MG63 (cell line): ENCODE data around the gene FAN1. TPM values are rescaled to one million over a fixed set of nuclear protein-coding genes. Genes with fewer than 3 reads are reported as not detected.
A peak's percentile ranks its signal among the peaks of the same experiment; 100 is the strongest.
"Not testable (repeated sequence)": the region's sequence is repeated elsewhere in the genome, so short reads cannot be mapped to it uniquely, and the experiment has no call there.

Experiments
- DNase-seq: peaks from one replicate; pipeline ENCODE4 v3.0.0-alpha.2; 2020
- H3K27me3 ChIP-seq: fragments of 250-450 bp; sonication (Bioruptor Pico); 2 replicates; pipeline ENCODE4 v1.5.1; 2020; ENCODE audit warnings: mild to moderate bottlenecking, moderate library complexity
- H3K36me3 ChIP-seq: fragments of 250-450 bp; sonication (Bioruptor Pico); 2 replicates; pipeline ENCODE4 v1.5.1; 2020; ENCODE audit warnings: mild to moderate bottlenecking, moderate library complexity
- H3K4me3 ChIP-seq: fragments of 250-450 bp; sonication (Bioruptor Pico); 2 replicates; pipeline ENCODE4 v1.5.1; 2020; ENCODE audit warnings: mild to moderate bottlenecking, moderate library complexity
- H3K9me3 ChIP-seq: fragments of 250-450 bp; sonication (Bioruptor Pico); 2 replicates; pipeline ENCODE4 v1.5.1; 2020; ENCODE audit warnings: mild to moderate bottlenecking, moderate library complexity
- total RNA-seq: library from RNA; depleted of rRNA; stranded (reverse); fragments of >200 nt; shearing (Covaris generic); gene quantifications from 2 replicates; pipeline ENCODE4 v1.2.3, GENCODE V29; 2014; ENCODE audit warnings: low replicate concordance; rRNA removed

The FAN1 gene
- total RNA-seq: 2.8 and 5.7 TPM in 2 replicates

DNA sequence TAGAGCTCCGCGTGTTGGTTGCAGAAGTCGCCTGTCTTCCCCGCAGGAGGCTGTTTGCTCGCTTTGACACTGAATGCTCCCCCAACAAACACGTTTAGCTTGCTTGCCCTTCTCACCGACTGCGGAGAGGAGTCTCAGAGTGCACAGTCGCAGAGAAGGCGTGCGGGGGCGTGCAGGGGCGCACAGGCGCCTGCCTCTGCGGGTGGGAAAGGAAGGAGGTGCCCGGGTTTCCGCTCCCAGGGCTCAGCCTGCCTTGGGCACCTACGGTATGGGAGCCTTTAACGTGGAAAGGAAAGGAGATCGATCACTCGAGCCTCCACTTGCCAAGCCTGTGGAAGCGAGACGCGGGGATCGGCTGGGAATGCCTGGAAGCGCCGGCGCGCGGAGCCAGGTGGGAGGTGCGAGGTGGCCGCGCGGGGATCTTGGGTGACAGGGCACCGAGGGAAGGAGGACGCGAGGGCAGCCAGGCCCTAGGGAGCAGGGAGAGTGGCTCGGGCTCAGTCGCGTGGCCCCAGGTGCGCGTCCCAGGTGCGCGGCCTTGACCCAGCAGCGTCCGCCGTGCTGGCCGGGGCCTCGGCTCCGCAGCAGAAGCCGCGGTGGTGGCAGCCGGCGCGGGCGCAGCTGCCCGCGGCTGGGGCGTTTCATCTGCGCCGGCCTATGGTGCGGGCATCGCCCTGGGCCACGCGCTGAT is at the start of gene FAN1:
FAN1 (plus strand) TSS at position 419 of the 691 bp plus-strand sequence. CDS start 749 bp downstream, outside the sequence.
- Histone ChIP-seq H3K9me3 (no peaks in the 10 kb centered on the region), H3K27me3 (no peaks in the 10 kb centered on the region), H3K36me3 (peaks cover 15% of the 10 kb centered on the region), H3K4me3 (peak within 1 kb of the TSS; percentile 58)
- DNase-seq: peak; percentile 76

DNA sequence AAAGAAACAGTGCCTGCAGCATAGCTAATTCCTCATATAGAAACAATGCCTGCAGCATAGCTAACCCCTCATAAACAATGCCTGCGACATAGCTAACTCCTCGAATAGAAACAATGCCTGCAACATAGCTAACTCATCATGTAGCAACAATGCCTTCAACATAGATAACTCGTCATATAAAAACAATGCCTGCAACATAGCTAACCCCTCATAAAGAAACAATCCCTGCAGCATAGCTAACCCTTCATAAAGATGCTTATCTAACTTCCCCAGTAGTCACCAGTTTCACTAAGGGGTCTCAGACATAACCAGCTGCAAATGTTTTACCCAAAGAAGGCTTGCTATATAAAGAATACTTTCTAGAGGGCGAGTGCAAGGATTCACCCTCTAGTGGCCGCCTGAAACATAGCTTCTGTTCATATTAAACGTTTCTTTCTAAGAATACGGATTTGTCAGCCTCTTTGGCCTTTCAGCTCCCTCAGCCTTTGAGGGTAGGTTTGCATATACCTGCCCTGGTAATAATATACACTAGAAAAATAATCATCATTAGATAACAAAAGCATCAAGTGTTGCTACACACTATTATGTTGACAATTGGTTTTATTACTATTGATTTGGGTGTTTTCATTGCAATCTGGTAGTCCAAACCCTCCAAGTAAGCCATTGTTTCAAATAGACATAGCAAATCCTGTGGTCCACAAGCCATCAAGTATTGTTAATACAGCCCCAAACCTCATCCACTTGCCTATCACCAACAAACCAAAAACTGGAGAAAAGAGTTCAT is 44.4 kb upstream of the FAN1 start:
- Histone ChIP-seq H3K9me3 (no peaks in the 10 kb centered on the region), H3K4me3 (no peak overlapping the region), H3K27me3 (no peaks in the 10 kb centered on the region), H3K36me3 (peaks cover 6% of the 10 kb centered on the region)
- no peak for DNase-seq

DNA sequence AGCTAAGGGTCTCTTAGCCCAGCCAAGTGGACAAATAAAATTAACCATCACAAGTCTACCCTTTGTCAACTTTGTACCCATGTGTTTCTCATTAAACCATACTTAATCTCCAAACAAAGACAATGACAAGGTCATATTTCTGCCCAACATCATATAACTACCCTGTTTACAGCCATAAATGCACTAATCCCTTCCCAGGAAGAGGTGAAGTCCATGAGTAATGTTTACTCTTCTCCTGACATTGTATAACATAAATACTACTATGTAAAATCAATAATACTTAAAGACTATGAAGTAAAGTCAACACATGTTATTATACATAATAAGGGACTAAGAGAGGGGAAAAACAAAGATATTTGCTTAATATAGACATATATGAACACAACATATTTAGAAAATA is 38.5 kb upstream of the FAN1 start:
- H3K9me3 ChIP-seq: no peaks in the 10 kb centered on the region
- no peaks in the 10 kb centered on the region for H3K27me3 ChIP-seq
- no peak for DNase-seq
- no peaks in the 10 kb centered on the region; the same call in none of the 2 replicates for H3K36me3 ChIP-seq
- H3K4me3 ChIP-seq: no peak overlapping the region

DNA sequence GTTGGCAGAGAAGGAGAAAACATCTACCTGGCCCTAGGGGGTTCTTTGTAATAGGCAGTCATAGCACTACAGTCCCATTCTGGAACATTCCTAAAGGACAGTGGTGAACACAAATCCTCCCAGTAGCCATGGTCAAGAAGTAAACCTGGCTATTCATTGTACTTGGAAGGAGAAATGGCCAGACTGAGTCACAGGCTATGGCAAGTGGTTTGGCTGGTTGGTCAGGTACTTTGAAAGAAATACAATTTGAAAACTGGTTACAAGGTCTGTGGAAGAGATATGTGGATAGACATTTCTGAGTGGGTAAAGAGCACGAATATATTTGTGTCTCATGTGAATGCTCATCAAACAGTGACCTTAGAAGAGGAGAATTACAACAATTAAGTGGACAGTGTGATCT is 33.0 kb upstream of the FAN1 start:
- no peaks in the 10 kb centered on the region for H3K27me3 ChIP-seq
- H3K9me3 ChIP-seq: no peaks in the 10 kb centered on the region
- DNase-seq: no peak
- H3K36me3 ChIP-seq: peaks cover 10% of the 10 kb centered on the region
- H3K4me3 ChIP-seq: no peak overlapping the region

DNA sequence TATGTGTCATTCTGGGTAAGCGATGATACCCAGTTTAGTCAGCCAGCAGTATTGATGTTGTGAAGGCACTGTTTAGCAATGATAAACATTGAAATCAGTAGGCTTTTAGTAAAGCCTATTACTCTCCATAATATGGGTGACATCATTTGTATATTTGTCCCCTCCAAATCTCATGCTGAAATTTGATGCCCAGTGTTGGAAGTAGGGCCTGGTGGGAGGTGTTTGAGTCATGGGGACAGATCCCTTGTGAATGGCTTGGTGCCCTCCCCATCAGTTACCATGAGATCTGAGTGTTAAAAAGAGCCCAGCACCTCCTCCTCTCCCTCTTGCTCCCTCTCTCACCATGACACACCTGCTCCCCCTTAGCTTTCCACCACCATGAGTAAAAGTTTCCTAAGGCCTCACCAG is 31.4 kb upstream of the FAN1 start:
- Histone ChIP-seq H3K36me3 (peaks cover 20% of the 10 kb centered on the region), H3K4me3 (no peak overlapping the region), H3K9me3 (no peaks in the 10 kb centered on the region), H3K27me3 (no peaks in the 10 kb centered on the region)
- DNase-seq: peak; percentile 83

DNA sequence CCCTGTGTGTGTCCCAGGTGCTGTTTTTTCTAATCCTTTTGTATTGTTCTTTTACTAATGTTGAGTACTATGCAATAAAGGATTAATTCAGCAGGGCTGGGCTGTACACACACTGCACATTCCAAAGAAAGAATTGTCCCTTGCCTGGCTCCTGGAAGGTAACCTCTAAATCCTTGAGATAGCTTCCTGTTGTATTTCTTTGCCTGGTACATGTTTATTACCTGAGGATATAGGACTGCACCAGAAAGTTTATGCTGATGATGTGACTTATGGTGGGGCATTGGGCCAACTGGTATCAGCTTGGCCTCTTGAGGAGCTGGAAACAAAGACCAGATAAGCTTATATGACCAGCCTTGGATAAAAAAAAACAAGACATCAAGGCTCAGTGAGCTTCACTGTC is 26.6 kb upstream of the FAN1 start:
- Histone ChIP-seq H3K36me3 (peaks cover 29% of the 10 kb centered on the region), H3K27me3 (no peaks in the 10 kb centered on the region), H3K4me3 (no peak overlapping the region), H3K9me3 (no peaks in the 10 kb centered on the region)
- DNase-seq: no peak

DNA sequence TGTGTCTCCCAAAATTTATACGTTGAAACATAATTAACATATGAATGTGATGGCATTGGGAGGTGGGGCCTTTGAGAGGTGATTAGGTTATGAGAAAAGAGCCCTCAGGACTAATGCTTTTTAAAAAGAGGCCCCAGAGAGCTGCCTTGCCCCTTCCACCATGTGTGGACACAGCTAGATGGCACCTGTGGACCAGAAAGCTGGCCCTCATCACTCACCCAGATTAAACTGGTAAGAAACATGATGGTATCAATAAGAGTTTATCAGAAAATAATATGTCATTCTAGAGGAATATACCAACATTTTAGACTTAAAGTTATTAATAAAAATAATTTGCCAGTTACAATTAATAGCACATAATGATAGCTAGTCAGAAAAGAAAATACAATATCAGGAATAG is 25.2 kb upstream of the FAN1 start:
- Histone ChIP-seq H3K36me3 (peaks cover 29% of the 10 kb centered on the region), H3K4me3 (no peak overlapping the region), H3K9me3 (no peaks in the 10 kb centered on the region), H3K27me3 (no peaks in the 10 kb centered on the region)
- no peak for DNase-seq

DNA sequence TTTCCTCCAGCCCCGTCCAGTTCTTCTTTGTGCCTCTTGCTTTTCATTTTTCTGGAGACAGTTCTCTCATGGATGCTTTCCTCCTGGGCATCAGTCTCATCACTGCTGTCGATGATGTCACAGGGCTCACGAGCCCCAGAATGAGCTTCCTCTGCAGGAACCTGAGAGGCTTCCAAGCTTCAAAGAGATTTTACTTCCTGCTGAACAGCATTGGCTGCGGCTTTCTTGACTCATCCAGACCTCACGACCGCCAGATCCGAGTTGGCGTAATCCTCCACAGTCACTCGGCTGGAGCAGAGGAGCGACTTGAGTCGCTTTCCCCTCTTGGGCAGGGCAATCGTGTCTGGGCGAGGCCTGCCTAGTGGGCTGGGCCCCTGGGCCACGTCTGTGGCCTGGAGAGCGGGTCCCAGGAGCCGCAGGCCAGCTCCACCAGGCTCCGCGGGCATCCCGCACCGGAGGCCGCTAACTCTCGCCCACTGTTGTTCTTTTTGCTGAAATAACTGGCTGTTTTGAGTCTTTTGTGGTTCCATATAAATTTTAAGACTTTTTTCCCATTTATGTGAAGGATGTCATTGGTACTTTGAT is 20.8 kb upstream of the FAN1 start:
- Histone ChIP-seq H3K36me3 (peaks cover 15% of the 10 kb centered on the region), H3K4me3 (no peak overlapping the region), H3K9me3 (no peaks in the 10 kb centered on the region), H3K27me3 (no peaks in the 10 kb centered on the region)
- peak; percentile 64 for DNase-seq

DNA sequence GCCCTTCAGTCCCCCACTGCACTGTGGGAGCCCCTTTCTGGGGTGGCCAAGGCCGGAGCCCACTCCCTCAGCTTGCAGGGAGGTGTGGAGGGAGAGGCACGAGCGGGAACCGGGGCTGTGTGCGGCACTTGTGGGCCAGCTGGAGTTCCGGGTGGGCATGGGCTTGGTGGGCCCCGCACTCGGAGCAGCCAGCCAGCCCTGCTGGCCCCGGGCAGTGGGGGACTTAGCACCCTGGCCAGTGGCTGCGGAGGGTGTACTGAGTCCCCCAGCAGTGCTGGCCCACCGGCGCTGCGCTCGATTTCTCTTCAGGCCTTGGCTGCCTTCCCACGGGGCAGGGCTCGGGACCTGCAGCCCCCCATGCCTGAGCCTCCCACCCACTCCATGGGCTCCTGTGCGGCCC is 20.0 kb upstream of the FAN1 start:
- DNase-seq, H3K9me3 ChIP-seq, H3K4me3 ChIP-seq, H3K27me3 ChIP-seq: not testable (repeated sequence)
- peaks cover 15% of the 10 kb centered on the region for H3K36me3 ChIP-seq

DNA sequence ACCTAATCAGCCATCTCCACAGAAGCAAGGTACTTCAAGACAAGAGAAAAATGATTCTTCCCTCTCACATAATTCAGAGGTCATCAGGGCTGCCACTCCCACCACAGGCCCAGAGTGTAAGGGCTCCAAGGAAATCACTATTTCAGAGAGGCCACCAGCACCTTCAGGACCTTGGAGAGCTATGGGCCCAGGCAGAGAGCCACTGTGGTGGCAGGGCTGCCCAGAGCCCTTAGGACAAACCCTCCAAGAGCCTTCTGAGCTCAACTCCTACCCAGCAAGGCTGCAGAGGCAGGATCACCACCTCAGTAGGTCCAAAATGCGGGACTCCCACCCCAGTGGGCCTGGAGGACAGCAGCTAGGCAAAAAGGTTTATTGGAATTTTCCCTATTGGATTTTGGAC is 17.9 kb upstream of the FAN1 start:
- DNase-seq: peak; percentile 15
- H3K9me3 ChIP-seq: no peaks in the 10 kb centered on the region
- no peaks in the 10 kb centered on the region for H3K27me3 ChIP-seq

DNA sequence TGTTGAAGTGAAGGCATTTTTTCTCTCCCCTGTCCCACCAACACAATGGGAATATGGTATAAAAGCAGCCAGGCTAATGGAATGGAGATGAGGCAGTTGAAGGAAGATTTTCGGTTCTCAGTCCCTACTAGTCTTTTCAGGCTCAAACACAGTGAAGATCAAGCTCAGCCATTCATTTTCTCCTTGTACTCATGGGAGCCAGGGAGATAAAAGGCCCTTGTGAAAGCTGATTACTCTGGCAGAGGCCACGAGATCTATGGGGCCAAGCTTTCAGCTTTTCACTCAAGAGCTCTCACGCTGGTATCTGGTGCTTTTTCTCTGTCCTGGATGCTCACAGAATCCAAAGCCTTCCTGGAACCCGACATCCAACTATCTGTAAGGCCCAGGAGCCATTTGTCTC is 14.5 kb upstream of the FAN1 start:
- no peak for DNase-seq
- Histone ChIP-seq H3K27me3 (no peaks in the 10 kb centered on the region), H3K36me3 (peaks cover 5% of the 10 kb centered on the region), H3K9me3 (no peaks in the 10 kb centered on the region), H3K4me3 (no peak overlapping the region)

More for the DNA sequence above, 17.9 kb upstream of the FAN1 start:
- Histone ChIP-seq H3K36me3 (peaks cover 4% of the 10 kb centered on the region), H3K4me3 (no peak overlapping the region)

DNA sequence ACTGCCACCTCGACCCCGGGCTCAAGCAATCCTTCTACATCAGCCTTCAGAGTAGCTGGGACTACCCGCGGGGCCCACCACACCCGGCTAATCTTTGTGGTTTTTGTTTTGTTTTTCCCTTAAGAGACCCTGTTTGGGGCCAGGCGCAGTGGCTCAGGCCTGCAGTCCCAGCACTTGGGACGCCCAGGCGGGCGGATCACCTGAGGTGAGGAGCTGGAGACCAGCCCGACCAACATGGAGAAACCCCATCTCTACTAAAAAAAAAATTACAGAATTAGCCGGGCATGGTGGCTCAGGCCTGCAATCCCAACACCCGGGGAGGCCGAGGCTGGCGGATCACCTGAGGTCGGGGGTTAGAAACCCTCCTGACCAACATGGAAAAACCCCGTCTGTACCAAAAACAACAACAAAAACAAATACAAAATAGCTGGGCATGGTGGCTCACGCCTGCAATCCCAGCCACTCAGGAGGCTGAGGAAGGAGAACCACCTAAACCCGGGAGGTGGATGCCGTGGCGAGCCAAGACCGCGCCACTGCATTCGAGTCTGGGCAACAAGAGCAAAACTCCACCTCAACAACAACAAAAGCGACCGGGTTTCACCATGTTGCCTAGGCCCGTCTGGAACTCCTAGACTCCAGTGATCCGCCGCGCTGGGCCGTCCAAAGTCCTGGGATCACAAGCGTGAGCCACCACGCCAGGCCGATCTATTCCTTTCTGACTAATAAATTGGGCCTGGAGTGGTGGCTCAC is 8.1 kb upstream of the FAN1 start:
- Histone ChIP-seq H3K9me3 (no peaks in the 10 kb centered on the region), H3K36me3 (peaks cover 10% of the 10 kb centered on the region), H3K4me3 (no peak overlapping the region), H3K27me3 (no peaks in the 10 kb centered on the region)
- no peak for DNase-seq

DNA sequence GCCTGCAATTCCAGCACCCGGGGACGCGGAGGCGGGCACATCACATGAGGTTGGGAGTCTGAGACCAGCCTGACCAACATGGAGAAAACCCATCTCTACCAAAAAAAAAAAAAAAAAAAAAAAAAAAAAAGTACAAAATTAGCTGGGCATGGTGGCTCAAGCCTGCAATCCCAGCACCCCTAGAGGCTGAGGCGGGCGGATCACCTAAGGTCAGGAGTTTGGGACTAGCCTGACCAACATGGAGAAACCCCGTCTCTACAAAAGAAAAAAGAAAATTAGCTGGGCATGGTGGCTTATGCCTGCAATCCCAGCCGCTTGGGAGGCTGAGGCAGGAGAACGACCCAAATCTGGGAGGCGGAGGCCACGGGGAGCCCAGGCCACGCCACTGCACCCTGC is 7.5 kb upstream of the FAN1 start:
- Histone ChIP-seq H3K27me3 (no peaks in the 10 kb centered on the region), H3K4me3 (no peak overlapping the region), H3K36me3 (peaks cover 10% of the 10 kb centered on the region), H3K9me3 (no peaks in the 10 kb centered on the region)
- no peak for DNase-seq

DNA sequence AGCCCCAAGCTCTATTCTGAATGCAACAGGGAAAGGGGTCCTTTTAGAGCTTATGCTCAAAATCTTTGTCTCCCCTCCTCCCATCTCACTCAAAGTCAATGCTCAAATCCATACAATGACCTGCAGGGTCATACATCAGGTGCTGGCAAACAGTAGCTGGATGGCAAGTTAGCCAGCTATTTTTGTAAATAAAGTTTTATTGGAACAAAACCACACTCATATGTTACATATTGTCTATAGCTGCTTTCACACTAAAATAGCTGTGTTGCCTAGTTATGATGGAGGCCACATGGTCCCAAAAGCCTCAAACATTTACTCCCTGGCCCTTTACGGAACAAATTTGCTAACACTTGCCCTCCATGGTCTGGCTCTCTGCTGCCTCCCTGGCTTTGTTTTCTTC is 1.8 kb upstream of the FAN1 start:
- H3K4me3 ChIP-seq: no peak overlapping the region
- no peak for DNase-seq
- no peaks in the 10 kb centered on the region for H3K9me3 ChIP-seq
- H3K36me3 ChIP-seq: peaks cover 15% of the 10 kb centered on the region
- no peaks in the 10 kb centered on the region for H3K27me3 ChIP-seq

DNA sequence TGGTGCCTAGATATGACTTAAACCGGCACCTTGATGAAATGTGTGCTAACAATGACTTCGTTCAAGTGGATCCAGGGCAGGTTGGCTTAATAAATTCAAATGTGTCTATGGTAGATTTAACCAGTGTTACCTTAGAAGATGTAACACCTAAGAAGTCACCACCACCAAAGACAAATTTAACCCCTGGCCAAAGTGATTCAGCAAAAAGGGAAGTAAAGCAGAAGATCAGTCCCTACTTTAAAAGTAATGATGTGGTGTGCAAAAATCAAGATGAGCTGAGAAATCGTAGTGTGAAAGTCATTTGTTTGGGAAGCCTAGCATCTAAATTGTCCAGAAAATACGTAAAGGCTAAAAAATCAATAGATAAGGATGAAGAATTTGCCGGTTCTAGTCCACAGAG is 1.1 kb downstream of the FAN1 start:
- H3K4me3 ChIP-seq: no peak overlapping the region
- peaks cover 11% of the 10 kb centered on the region for H3K36me3 ChIP-seq
- no peak for DNase-seq
- no peaks in the 10 kb centered on the region for H3K27me3 ChIP-seq
- no peaks in the 10 kb centered on the region for H3K9me3 ChIP-seq

DNA sequence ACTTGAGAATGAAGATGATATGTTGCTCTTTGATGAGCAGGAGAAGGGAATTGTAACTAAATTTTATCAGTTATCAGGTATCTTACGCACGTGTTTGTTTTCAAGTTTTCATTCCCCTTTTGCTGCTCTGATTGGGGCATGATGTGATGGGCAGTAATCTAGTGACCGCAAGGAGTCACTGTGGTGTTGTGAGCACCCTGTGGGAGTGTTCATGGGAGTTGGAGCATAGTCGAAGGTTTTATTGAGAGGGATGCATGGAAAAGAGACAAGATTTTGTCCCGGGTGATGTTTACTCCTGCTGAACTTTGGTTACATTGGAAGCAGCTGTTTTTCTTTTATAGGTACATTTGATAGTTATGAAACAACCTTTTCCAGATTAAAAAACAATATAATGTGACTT is 2.1 kb downstream of the FAN1 start:
- DNase-seq: no peak

DNA sequence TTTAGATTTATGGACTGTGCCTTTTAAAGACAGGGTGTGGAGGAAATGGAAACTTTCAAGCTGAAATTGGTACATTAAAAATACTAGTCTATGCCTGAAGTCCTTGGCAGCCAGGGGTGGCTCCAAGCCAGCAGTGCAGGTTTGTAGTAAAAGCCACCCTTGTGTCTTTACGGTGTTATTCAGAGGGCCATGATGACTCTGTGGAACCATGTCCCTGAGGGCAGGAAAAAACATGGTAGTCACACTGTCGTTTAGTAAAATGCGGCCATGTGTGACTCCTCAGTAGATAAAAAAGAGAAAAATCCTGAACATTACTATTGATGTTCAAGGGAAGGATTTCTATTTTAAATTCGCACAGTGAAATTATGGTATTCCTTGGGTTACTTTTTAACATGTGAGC is 2.7 kb downstream of the FAN1 start:
- H3K9me3 ChIP-seq: no peaks in the 10 kb centered on the region
- H3K4me3 ChIP-seq: no peak overlapping the region
- H3K27me3 ChIP-seq: no peaks in the 10 kb centered on the region
- no peak for DNase-seq
- peaks cover 4% of the 10 kb centered on the region for H3K36me3 ChIP-seq

More for the DNA sequence above, 2.1 kb downstream of the FAN1 start:
- H3K9me3 ChIP-seq: no peaks in the 10 kb centered on the region
- H3K36me3 ChIP-seq: peaks cover 8% of the 10 kb centered on the region
- H3K27me3 ChIP-seq: no peaks in the 10 kb centered on the region
- H3K4me3 ChIP-seq: no peak overlapping the region
